Glomerular endothelial cell (primary cell): ENCODE data around the gene FBXO42. TPM values are rescaled to one million over a fixed set of nuclear protein-coding genes. Genes with fewer than 3 reads are reported as not detected.
"Not testable (repeated sequence)": the region's sequence is repeated elsewhere in the genome, so short reads cannot be mapped to it uniquely, and the experiment has no call there.

Source experiments
- DNase-seq: peaks from one replicate; pipeline ENCODE4 v3.0.0-alpha.2; 2011; ENCODE audit warnings: low read depth, low spot score; ENCODE audit errors: extremely low read depth
- total RNA-seq: library from RNA; depleted of rRNA; stranded (reverse); fragments of >200 nt; gene quantifications from 2 replicates; pipeline ENCODE4 v1.2.3, GENCODE V29; 2015

FBXO42 gene
- total RNA-seq, 1 donor from 2014 or later, result 20.9 TPM

DNA sequence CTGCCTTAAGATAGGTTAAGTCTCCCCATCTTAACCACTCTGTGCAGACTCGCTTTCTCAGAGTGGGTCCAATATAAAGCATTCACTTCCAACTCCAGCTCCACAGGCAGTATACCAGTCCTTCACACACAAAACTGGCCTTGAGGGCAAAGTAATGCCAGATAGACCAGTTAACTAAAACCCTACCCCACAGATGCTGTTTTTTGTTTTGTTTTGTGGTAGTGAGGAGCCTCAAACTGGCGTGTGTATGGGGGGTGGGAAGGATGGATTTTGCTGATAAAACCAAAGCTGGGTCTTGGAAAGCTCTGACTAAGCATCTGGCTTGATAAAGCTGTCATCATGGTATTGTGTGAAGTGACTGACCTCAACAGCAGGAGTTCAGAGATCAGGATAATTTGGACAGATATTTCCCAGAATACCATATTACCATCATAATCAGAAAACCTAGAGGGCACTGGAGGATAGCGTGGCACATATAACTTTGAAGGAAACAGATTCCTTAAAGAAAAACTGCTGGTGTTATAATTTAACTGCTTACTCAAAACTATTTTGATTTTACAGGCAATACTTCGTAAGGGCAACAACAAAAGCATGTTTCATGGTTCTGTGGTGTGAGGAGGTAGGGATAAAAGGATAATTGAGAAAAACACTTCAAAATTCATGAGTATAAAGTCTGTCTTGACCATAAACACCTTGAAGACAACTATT lies 85.7 kb downstream of the FBXO42 start:
- peak; percentile 82 for DNase-seq

DNA sequence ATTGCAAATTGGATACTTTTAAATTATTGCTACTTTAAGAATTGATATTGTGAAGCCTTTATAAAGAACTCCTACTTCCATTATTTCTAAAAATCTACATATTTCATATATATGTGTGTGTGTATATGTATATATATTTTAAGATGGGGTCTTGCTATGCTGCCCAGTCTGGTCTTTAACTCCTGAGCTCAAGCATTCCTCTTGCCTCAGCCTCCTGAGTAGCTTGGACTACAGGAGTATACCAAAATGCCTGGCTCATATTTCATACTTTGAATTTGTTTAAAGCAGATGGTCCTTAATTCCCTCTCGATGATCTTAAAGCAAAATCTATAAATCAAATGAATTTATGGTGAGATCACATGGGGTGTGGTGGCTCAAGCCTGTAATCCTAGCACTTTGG lies 90.2 kb downstream of the FBXO42 start:
- DNase-seq, result no peak

DNA sequence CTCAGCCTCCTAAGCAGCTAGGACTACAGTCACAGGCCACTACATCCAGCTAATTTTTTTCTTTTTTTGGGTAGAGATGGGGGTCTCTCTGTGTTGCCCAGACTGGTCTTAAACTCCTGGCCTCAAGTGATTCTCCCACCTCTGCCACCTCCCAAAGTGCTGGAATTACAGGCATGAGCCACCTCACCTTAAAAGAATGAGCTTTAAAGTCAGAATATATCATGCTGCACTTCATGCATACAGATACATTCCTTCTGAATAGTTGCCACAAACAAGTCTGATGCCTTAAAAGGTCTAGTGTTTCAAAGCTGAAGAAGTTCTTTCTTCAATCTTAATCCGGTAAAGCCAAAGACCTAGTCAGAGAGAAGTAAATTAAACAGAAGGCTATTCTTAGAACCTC lies 91.5 kb downstream of the FBXO42 start:
- DNase-seq, result no peak

DNA sequence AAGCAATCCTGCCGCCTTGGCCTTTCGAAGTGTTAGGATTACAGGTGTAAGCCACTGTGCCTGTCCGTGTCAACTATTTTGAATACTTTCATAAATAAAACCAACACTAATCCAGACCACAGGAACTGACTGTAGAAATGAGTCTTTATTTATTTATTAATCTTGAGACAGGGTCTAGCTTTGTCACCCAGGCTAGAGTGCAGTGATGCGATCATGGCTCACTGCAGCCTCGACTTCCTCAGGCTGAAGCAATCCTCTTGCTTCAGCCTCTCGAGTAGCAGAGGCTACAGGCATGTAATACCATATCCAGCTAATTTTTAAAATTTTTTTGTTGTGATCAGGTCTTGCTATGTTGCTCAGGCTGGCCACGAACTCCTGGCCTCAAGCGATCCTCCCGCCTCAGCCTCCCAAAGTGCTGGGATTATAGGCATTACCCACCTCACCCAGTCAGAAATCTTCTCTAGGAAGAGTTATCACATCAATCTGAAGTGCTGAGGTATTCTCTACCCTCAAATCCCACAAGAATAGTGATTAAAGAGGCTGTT lies 93.6 kb downstream of the FBXO42 start:
- DNase-seq, result no peak

DNA sequence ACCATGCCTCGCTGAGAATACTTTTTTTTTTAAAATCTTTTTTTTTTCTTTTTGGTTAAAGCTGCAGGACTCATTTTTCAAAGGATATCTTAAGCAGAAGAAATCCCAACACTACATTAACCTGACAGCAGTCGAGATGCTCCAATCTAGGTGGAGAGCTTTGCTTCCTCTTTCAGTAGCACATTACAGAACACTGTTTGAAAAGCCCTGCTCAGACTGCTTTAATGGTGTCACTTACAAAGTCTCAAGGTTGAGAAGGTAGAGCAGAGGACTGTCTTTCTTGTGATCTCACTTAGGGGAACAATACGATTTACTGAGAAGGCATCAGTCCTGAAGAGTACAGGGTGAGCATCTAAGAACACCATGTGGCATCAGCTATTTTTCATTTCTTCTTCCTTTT lies 94.3 kb downstream of the FBXO42 start:
- no peak for DNase-seq

DNA sequence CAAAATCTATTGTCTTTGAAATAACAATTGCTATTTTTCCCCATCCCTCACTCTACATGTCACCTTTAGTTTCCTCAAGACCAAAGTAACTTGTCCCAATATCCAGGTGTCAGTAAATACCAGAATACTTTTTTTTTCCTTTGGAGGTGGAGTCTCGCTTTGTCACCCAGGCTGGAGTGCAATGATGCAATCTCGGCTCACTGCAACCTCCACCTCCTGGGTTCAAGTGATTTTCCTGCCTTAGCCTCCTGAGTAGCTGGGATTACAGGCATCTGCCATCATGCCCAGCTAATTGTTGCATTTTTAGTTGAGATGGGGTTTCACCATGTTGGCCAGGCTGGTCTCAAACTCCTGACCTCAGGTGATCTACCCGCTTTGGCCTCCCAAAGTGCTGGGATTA lies 94.7 kb downstream of the FBXO42 start:
- DNase-seq, result not testable (repeated sequence)

DNA sequence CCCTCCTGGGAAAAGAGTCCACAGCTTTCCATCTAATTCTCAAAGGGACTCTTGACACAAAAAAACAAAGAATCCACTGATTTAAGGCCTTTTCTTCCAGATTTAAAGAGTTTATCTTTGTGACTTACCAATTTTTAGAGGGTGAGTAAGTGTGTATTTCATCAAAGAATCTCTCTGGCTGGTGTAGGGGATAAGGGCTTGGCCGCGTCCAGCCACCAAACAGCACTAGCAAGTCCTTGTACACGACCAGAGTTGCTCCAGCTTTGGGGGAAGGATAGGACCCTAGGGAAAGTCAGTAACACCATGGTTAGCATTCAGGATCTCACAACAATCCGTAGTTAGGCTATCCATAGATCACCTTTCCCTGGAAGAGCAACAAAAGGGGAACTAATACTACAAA lies 95.8 kb downstream of the FBXO42 start:
- DNase-seq, result no peak

DNA sequence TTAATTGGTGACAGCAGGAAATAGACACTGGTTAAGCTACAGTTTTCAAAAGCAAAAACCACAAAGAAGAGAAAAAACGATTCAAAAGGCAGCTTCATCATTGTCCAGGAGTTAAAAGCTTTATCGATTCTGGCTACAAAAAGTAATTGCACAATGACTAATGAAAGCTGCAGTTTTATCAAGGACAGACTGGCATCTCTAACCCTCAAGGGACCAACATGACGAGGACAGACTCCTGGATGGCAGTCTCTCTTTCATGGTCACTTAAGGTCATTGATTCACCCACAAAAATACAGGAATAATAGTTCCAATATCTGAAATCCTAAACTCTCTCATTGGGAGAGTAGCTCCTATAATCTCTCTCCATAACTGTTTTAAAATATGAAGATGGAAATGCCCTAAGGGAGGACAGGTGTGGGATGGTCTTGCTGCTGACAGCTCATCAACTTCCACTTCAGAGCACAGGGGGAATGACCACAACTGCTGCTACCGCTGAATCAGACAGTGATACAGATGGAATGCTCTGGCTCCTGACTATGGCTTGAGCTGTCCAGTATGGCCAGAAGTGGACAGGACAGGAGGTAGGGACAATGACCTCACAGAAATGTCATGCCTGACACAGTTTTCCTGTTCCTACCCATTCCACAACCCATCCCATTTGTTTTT lies 97.9 kb downstream of the FBXO42 start:
- no peak for DNase-seq

DNA sequence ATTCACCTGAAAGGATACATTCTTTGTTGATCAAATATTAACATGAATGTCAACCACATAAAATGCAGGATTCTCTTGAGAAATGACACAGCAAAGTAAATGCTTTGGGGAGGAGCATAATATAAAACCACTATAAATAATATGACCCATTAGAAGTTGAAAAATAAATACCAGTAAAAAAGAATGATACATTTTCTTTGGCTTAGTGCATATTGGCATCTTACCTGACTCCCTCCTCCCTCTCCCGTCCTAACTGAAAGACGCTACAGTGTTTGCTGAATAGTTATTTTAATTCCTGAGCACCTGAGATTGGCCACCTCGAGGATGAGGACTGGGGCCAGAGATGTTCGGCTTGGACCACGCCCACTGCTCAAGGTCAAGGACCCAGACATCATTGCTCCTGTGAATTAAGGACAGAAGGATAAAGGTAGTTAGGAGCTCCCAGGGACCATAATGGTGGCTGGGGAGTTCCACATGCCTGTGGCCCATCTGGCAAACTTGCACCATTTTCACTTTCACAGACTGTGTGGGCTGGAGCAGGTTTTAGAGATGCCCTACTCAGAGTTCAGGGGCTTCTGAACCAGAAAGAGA lies 98.9 kb downstream of the FBXO42 start:
- DNase-seq, result no peak

DNA sequence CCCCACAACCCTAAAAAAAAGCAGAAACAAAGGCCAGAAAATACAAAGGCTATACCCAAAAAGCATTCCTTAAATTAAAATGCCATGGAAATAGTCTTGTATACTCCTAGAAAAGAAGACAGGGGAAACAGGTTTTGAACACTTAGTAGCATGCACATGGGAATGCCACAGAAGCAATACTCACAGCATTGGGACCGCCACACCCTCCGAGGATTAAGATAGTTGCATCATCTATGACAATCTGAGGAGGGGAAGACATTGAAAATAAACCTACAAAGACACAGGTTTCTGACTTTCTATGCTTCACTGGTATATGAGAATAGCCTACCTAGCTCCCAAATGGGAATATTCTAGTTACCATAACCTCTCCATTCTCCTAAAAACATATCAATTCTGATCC lies 99.4 kb downstream of the FBXO42 start:
- DNase-seq, result no peak

DNA sequence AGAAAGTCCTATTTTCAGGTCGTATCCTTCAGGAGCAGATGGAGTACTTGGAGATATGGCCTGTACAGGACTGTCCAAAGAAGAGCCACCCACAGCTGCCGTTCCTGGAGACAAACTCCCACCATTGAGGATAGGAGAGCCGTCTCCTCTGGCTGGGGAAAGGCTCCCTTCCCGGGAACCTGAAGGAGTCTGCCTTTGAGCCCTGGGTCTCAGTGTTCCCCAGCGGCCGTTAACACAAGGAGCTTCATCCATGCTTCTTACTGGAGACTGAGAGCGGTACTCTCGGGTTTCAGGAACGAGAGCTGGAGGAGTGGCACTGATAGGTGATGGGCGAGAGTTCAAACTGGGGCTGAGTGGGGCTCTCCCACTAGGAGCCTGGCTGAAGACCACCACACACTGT lies 100.9 kb downstream of the FBXO42 start:
- DNase-seq, result no peak

DNA sequence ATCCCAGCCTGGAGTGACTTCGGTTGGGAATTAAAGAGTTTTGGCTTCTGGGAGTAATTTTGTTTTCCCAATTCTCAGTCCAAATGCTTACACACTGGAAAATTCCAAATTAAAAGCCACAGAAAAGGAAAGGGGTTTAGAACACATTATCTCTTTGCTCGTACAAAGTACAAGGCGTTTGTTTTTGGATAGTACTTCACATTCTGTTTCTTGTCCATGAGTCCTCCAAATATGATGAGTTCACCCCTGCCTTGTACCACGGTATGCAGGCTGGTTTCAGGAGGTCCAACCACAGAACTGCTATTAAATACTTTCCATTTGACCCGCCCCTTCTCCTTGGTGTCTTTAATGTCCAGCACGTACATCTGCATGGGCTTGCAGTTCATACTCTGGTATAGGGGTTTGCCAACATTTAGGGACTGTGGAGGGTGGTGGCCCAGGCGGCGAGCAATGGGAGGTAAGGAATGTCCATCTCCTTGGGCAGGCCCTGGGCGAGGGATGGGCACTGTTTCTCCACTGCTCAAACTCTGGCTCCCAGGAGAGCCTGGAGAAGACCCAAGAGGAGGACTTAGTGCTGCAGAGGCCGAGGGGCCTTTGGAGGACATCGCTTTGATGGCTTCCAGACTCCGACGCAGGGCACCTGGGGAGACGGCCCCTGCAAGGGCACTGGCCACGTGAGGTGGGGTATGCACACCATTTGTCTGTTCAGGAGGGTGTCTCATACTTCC lies 101.6 kb downstream of the FBXO42 start:
- no peak for DNase-seq

DNA sequence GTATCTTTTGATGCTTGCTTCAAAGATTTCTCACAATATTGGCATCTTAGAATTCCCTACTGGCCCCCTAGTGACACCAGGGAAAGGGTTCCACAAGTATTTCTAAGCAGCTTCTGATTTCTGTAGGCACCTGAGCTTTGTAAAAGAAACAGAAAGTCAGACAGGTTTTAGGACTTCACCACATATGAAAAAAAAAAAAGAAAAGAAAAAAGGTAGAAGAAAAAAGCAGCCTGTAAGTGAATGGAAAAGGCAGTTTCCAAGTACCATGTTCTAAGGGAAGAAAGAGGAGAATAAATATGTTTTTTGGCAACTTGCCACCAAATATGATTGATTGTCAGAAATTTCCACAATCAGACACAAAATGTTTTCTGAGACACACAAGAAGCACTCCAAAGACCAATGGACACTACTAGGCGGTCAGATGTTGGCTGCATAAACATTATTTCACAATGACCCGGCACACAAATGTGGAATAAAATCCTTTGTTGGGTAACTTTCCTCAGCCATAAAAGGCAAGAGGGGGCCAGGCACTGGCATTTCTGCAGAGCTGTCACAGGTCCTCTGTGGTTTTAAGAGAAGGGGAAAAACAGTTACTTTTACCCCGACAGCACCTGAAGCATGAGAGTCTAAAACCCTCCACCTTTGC lies 102.6 kb downstream of the FBXO42 start:
- DNase-seq, result peak; percentile 75

DNA sequence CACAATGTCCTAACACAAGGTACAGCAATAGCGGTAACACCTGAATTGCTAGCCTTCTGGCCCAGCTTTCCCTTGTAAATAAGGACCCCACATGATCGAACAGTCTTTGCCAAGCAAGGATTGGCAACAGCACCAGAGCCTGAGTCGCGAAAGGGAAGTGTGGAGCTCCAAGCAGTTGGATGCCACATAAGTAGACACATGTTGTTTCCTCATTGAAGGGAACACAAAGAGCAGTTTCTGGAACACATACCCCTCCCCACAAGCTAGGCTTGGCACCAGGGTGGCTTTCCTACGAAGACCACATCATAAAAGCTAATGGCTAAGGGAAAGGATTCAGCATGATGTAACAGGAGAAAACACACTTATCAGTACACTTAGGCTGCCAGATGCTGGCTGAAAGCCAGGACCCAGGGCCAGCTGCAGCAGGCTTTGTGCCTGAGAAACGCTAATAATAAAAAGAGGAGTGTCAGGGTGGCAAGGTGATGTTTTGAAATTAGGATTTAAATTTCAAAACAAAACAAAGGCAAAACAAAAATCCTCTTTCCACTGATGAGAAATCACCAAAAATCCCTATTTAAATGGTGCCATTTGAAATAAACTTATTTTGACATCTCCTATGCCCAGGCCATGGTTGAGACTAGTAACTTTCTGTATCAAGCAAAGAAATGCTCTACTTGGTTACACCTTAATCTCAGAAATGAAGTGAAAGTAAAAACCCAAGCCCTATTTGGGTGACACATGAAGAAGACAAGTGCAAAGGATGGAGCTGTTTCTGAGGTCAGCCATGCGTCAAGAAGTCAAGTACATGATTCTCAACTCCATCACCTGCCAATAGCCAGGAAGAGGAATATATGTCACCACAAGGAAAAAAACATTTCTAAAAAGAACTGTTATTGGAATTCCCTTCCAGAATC lies 103.4 kb downstream of the FBXO42 start:
- peak; percentile 92 for DNase-seq

DNA sequence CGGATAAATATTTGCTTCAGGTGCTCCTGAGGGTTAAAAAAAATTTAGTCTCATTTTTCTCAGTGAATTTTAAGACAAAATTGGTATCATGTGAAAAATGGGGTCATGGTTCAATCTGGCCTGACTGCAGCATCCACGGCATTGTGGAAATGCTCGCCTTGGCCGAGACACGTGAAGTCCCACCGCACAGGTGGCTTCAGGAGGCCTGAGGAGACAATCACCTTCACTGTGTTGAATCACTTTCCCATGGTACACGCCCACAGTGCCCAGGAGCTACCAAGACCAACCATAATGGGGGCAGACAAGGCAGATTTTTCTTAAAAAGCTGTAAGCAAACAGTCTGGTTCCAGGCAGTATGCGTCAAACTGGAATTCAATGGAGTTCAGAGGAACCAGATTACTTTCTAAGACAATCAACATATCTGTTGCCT lies 104.3 kb downstream of the FBXO42 start:
- no peak for DNase-seq

DNA sequence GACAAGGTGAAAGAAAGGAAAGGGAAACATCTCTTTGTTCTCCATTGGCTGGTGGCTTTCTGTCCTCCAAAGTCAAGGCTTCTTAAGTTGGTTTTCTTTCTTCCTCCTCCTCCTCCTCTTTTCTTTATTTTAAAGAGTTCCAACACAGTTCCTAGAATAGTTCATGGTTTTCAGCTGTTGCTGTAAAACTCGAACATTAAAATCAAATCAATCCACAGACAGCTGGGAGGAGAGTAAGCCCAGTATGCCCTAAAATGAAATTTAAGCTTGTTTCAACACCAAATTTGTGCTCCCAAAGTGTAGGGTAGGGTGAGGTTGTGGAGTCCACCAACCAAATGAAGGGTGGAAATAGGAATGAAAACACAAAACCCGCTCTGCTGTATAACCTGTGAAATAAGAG lies 104.8 kb downstream of the FBXO42 start:
- no peak for DNase-seq

DNA sequence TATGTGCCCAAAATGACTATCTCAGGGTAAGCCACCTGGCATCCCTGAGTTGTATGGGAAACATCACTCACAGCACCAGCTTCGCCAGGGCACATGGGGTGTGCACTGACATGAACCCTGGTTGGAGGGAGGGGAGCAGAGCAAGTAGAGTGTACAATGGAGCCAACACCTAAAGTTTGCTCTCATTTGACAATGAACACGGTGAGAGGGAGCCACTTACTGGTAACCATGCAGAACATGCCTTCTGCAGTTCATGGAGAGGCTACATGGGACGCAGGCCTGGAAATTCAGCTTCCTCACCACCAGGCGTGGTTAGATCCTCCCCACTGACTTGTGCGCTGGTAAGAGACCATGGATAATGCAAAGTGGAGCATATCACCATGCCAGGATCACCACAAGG lies 105.3 kb downstream of the FBXO42 start:
- DNase-seq, result no peak

DNA sequence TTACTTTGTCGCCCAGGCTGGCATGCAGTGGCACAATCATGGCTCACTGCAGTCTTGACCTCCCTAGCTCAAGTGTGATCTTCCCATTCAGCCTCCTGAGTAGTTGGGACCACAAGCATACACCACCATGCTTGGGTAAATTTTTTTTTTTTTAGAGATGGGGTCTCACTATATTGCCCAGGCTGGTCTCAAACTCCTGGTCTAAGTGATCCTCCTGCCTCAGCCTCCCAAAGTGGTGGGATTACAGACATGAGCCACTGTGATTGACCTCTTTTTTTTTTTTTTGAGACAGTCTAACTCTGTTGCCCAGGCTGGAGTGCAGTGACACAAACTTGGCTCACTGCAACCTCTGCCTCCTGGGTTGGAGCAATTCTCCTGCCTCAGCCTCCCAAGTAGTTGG lies 106.0 kb downstream of the FBXO42 start:
- DNase-seq, result not testable (repeated sequence)

DNA sequence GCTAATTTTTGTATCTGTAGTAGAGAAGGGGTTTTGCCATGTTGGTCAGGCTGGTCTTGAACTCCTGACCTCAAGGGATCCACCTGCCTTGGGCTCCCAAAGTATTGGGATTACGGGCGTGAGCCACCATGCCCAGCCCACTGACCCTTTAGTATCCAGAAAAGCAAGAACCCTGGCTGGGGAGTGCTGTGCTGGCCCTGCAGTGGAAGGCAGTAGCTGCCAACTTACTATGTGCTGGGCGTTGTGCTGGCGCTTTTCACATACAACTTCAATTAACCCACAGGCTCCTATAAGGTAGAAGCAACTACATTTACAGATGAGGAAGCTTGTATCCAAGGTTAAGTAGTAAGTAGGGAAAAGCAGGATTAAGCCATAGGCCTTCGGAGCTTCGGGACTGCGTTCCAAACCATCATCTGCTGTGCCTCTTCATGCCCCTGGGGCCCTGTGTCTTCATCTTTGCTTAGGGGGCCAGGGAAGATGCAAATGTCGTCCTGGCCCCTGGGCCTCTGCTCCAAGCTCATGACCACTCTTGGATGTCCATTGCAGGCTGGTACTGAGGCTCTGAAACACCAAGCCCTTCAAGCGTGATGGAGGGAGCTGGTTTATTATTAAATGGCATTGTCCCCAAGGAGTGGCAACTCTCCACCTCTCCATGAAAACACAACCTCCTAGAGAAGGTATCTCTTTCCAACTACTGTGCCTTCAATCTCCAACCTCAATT lies 106.6 kb downstream of the FBXO42 start:
- DNase-seq, result no peak
